HepG2 (cell line): ENCODE results near the gene ZNF853. TPM values are rescaled to one million over a fixed set of nuclear protein-coding genes. Genes with fewer than 3 reads are reported as not detected.

ENCODE experiments used
- ATRX ChIP-seq: sonication (generic); formaldehyde crosslinking; IDR thresholded peaks from 2 replicates; pipeline ENCODE4 v1.4.0; 2020; ENCODE audit warnings: missing genetic modification reagents, borderline replicate concordance
- ETV5 ChIP-seq: IDR thresholded peaks from 2 replicates; pipeline ENCODE4 v1.6.1; 2018; ENCODE audit warnings: missing biosample characterization, missing genetic modification reagents, inconsistent platforms, borderline replicate concordance
- FOXP4 ChIP-seq: sonication (generic); formaldehyde crosslinking; IDR thresholded peaks from 2 replicates; pipeline ENCODE4 v1.4.0; 2020; ENCODE audit warnings: missing genetic modification reagents
- ISX ChIP-seq: sonication (generic); formaldehyde crosslinking; conservative IDR thresholded peaks from 2 replicates; pipeline ENCODE4 v1.5.0; 2020; ENCODE audit warnings: missing genetic modification reagents
- MIER3 ChIP-seq: IDR thresholded peaks from 2 replicates; pipeline ENCODE4 v1.6.1; 2016; ENCODE audit warnings: missing compliant biosample characterization, borderline replicate concordance
- MYC ChIP-seq: sonication (generic); formaldehyde crosslinking; IDR thresholded peaks from 2 replicates; pipeline ENCODE4 v1.9.0; 2021; ENCODE audit warnings: missing genetic modification reagents, borderline replicate concordance
- NBN ChIP-seq: fragments of 450-650 bp; conservative IDR thresholded peaks from 2 replicates; pipeline ENCODE4 v1.6.1; 2017
- NR2F1 ChIP-seq, 2 experiments: fragments of 450-650 bp in 1 of 2; formaldehyde crosslinking in 1 of 2; IDR thresholded peaks; 2 replicates each; pipeline versions ENCODE4 v1.5.0 to v1.6.1; 2016 to 2020; ENCODE audit warnings: mild to moderate bottlenecking in 1 of 2, missing compliant biosample characterization in 1 of 2, missing genetic modification reagents in 1 of 2, moderate library complexity in 1 of 2
- POGZ ChIP-seq: sonication (generic); formaldehyde crosslinking; IDR thresholded peaks from 2 replicates; pipeline ENCODE4 v1.4.0; 2020; ENCODE audit warnings: mild to moderate bottlenecking, missing genetic modification reagents
- POLR2AphosphoS2 ChIP-seq: IDR thresholded peaks from 2 replicates; pipeline ENCODE4 v1.6.1; 2011; ENCODE audit warnings: low read depth, low read length, improper control_type of control experiment
- PRDM10 ChIP-seq: sonication (generic); formaldehyde crosslinking; IDR thresholded peaks from 2 replicates; pipeline ENCODE4 v1.4.0; 2020; ENCODE audit warnings: low read depth, missing genetic modification reagents
- RAD51 ChIP-seq: fragments of 450-650 bp; IDR thresholded peaks from 2 replicates; pipeline ENCODE4 v1.6.1; 2016; ENCODE audit warnings: borderline replicate concordance
- ZBTB7B ChIP-seq: sonication (generic); formaldehyde crosslinking; IDR thresholded peaks from 2 replicates; pipeline ENCODE4 v1.4.0; 2020; ENCODE audit warnings: missing genetic modification reagents
- ZNF772 ChIP-seq: sonication (generic); formaldehyde crosslinking; IDR thresholded peaks from 2 replicates; pipeline ENCODE4 v1.5.0; 2020; ENCODE audit warnings: mild to moderate bottlenecking, missing genetic modification reagents
- polyA plus RNA-seq, 8 experiments: library from polyadenylated mRNA; depleted of rRNA in 3 of 8; stranded (reverse) in 7 of 8; unstranded in 1 of 8; fragments of >200 nt; fragmentation: Illumina TruSeq in 4 of 8; extraction: Trizol in 4 of 8; gene quantifications; 2 replicates each; pipeline versions ENCODE4 v1.2.1 to v1.2.3, GENCODE V29; 2011 to 2016; ENCODE audit warnings: low read depth in 4 of 8, missing spikeins in 1 of 8, mixed read lengths in 1 of 8; ENCODE audit not compliant: insufficient read depth in 1 of 8
- total RNA-seq, 5 experiments: library from RNA; depleted of rRNA; stranded (reverse); fragments of >200 nt; fragmentation: Illumina TruSeq; extraction: Trizol; gene quantifications; 2 replicates each; pipeline ENCODE4 v1.2.3, GENCODE V29; 2016; ENCODE audit warnings: low read depth in 1 of 5
- TF ChIP-seq, protein P1 (sequence below): IDR thresholded peaks from 2 replicates; pipeline ENCODE4 v1.6.1; 2016; ENCODE audit warnings: low read depth, missing genetic modification reagents, missing compliant biosample characterization
- TF ChIP-seq, protein P2 (sequence below): sonication (generic); formaldehyde crosslinking; IDR thresholded peaks from 2 replicates; pipeline ENCODE4 v1.4.0; 2020; ENCODE audit warnings: missing genetic modification reagents

The ZNF853 gene
- total and polyA plus RNA-seq, 2 of the 13 experiments (the other 11 are each of a cell fraction or from before 2014, with no cell fraction given) = 2.1 to 6.2 TPM

GRCh38 chr7:6575281-6576023 lies 40.0 kb upstream of the ZNF853 start (continued):
- TF ChIP-seq, protein P1, sequence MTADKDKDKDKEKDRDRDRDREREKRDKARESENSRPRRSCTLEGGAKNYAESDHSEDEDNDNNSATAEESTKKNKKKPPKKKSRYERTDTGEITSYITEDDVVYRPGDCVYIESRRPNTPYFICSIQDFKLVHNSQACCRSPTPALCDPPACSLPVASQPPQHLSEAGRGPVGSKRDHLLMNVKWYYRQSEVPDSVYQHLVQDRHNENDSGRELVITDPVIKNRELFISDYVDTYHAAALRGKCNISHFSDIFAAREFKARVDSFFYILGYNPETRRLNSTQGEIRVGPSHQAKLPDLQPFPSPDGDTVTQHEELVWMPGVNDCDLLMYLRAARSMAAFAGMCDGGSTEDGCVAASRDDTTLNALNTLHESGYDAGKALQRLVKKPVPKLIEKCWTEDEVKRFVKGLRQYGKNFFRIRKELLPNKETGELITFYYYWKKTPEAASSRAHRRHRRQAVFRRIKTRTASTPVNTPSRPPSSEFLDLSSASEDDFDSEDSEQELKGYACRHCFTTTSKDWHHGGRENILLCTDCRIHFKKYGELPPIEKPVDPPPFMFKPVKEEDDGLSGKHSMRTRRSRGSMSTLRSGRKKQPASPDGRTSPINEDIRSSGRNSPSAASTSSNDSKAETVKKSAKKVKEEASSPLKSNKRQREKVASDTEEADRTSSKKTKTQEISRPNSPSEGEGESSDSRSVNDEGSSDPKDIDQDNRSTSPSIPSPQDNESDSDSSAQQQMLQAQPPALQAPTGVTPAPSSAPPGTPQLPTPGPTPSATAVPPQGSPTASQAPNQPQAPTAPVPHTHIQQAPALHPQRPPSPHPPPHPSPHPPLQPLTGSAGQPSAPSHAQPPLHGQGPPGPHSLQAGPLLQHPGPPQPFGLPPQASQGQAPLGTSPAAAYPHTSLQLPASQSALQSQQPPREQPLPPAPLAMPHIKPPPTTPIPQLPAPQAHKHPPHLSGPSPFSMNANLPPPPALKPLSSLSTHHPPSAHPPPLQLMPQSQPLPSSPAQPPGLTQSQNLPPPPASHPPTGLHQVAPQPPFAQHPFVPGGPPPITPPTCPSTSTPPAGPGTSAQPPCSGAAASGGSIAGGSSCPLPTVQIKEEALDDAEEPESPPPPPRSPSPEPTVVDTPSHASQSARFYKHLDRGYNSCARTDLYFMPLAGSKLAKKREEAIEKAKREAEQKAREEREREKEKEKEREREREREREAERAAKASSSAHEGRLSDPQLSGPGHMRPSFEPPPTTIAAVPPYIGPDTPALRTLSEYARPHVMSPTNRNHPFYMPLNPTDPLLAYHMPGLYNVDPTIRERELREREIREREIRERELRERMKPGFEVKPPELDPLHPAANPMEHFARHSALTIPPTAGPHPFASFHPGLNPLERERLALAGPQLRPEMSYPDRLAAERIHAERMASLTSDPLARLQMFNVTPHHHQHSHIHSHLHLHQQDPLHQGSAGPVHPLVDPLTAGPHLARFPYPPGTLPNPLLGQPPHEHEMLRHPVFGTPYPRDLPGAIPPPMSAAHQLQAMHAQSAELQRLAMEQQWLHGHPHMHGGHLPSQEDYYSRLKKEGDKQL (CRISPR knock-in tag) = no peak
- TF ChIP-seq POLR2AphosphoS2 (no peak), ZBTB7B (CRISPR knock-in tag) (peak; percentile 51; the same call in 1 of the 2 replicates), MYC (peak; percentile 65; the same call in 1 of the 2 replicates), PRDM10 (CRISPR knock-in tag) (peak; percentile 55; the same call in 1 of the 2 replicates), RAD51 (no peak), ATRX (no peak), ZNF772 (CRISPR knock-in tag) (no peak), NBN (no peak), MIER3 (0 out of 2 replicates have a peak, but pooled peaks have one; percentile 9), ISX (no peak), POGZ (0 out of 2 replicates have a peak, but pooled peaks have one; percentile 13), FOXP4 (CRISPR knock-in tag) (peak; percentile 67), ETV5 (CRISPR knock-in tag) (peak; percentile 23; the same call in 1 of the 2 replicates), NR2F1 (CRISPR knock-in tag; IDR thresholded peaks at IDR 0.05) (peak; percentile 64 to 78; a peak in 3 of 4 replicates)
- TF ChIP-seq, protein P2, sequence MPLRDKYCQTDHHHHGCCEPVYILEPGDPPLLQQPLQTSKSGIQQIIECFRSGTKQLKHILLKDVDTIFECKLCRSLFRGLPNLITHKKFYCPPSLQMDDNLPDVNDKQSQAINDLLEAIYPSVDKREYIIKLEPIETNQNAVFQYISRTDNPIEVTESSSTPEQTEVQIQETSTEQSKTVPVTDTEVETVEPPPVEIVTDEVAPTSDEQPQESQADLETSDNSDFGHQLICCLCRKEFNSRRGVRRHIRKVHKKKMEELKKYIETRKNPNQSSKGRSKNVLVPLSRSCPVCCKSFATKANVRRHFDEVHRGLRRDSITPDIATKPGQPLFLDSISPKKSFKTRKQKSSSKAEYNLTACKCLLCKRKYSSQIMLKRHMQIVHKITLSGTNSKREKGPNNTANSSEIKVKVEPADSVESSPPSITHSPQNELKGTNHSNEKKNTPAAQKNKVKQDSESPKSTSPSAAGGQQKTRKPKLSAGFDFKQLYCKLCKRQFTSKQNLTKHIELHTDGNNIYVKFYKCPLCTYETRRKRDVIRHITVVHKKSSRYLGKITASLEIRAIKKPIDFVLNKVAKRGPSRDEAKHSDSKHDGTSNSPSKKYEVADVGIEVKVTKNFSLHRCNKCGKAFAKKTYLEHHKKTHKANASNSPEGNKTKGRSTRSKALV (CRISPR knock-in tag) = no peak
